NCI-H1105 (cell line): ENCODE measurements around the gene KDELR1.

Experiments used
- DNase-seq: peaks from one replicate; lab custom pipeline; 2025; lab: John Stamatoyannopoulos, UW

The KDELR1 gene

DNA sequence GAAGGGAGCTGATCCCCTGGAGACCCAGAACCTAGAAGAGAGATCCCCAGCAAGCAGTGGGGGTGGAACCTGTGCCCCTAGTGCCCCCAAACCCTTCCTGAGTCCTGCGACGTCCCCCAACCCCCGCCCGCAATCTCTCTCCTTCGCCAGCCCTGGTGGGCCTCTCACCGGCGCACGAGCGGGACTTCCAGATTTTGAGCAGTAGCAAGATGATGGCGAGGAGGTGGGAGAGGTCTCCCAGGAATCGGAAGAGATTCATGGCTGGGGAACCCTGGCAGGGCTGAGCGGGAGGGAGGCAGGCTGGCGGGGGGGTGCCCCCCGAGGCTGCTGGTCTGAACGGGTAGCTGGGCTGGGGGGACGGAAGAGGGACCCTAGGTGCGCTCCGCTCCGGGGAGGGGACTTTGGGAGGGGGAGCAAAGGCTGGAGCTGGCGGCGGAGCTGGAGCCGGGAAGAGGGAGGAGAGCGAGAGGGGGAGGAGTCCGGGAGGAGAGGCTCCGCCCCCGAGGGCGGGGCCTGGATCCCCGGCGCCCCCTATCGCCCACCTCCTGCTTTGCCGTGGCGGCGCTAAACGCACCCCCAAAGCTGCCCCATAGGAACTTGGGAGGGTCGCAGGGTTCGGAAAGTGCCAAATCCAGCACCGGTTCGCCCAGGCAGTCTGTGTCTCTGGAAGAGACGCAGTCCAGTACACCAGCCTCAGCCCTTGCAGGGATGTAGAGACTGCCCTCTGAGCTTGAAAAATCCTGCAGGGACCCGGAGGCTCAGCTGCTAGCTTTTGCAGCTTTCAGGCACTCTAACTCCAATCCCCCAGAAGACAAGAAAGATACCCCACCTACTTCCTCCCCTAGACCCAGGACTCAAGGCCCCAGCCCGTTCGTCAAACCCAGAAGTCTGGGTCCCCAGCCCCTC, at the start of gene KDELR1:
Gene KDELR1 (minus strand): TSS at position 452 of the 906 bp plus-strand sequence. CDS start 193 bp downstream, at position 259.
- DNase-seq, result peak; percentile 33

DNA sequence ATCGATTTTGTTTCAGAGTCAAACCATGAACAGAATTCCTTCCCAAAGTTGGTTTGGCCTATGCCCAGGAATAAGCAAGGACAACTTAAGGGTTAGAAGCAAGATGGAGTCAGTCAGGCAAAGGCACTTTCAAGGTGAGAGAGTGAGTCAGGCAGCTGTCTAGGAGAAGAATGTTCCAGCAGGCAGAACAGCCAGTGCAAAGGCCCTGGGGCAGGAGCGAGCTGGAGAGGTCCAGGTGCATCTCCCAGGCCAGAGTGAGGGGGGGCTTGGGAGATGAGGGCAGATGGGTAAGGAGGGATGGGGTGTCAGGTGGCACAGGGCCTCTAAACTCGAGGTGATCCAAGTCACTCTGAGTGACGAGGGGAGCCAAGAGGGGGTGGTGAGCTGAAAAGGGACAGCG, 45.2 kb upstream of the KDELR1 start:
- DNase-seq, result no peak

DNA sequence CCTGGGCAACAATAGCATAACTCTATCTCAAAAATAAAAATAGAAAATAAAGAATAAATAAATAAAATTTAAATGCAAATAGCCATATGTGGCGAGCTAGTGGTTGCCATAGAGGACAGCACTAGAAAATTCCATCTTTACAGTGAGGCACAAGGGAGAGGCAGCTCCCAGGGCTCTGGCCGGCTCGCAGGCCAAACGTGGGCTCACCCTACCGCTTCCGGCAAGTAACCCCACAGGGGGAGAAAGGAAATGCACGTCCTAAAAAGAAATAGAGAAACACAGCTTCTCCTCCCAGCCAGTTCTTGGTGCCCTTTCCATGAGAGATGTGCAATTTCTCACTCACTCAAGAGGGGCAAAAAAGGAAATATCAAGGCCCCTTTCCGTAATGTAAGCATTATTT, 42.0 kb upstream of the KDELR1 start:
- no peak for DNase-seq

DNA sequence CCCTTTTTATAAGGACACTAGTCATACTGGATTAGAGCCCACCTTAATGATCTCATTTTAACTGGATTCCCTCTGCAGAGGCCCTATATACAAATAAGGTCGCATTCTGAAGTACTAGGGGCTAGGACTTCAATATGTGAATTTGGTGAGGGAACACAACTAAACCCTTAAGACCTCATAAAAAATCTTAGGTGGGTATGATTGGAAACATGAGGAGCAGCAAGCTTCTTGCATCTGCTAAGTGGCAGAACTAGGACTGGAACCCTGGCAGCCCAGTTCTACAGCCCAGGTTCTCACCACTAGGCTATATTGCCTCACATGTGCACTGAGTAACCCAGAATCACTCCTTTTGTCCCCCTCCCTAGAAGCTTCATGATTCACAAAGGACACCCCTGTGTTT, 37.3 kb upstream of the KDELR1 start:
- no peak for DNase-seq

DNA sequence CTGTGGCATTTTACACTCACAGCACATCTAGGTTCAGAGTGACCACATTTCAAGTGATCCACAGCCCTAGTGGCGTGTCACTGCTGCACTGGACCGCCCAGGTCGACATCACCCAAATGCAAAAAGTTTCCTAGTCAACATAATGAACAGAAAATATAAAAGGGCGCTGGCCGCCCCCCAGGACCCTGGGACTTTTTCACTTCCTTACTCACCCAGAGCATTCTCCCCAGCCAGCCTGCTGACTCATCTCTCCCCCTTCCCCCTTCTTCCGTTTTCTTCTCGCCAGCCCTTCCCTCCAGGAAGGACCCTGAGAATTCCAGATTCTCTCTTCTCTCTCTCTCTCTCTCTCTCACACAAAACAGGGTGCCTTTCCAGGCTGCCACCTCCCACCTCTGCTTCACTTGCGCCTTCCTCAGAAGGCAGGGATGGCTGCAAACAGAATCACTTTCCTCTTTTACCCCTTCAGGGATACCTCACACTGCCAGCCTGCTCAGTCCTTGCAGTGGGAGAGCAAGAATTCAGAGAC, 33.4 kb upstream of the KDELR1 start:
- no peak for DNase-seq

DNA sequence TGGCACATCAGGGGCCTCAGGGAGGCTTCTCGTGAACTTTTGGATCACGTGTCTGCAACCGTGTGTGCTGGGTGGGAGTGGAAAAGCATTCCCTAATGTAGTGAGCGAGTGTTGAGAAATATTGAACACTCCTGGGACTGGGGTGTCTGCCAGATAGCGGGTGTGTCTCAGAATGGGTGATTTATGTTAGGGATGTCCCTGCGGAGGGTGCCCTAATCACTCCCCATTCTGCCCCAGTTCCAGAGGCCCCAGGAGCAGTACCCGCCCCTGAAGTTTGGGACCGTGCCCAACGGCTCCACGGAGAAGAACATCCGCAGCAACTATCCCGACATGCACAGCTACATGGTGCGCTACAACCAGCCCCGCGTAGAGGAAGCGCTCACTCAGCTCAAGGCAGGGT, 30.2 kb upstream of the KDELR1 start:
- DNase-seq, result no peak

DNA sequence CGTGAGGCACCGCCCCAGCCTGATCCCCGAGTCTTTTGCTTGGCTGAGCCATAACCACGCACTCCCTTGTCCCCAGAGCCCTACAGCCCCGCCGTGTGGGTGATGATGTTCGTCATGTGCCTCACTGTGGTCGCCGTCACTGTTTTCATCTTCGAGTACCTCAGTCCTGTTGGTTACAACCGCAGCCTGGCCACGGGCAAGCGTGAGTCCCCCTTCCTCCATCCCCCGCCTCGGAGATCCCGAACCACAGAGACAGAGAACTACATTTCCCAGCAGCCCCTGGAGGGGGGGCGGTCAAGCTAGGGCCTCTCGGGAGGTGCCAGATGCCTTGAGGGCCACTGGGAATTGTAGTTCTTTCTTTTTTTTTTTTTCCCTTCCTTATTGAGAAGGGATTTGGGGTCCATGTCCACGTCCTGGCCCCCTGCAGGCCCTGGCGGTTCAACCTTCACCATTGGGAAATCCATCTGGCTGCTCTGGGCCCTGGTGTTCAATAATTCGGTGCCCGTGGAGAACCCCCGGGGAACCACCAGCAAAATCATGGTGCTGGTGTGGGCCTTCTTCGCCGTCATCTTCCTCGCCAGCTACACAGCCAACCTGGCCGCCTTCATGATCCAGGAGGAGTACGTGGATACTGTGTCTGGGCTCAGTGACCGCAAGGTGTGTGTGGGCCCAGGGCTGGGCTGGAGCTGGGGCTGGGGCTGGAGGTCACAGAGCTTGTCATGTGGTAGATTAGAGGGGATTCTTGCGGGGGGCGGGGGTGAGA, 28.0 kb upstream of the KDELR1 start:
- DNase-seq, result no peak

DNA sequence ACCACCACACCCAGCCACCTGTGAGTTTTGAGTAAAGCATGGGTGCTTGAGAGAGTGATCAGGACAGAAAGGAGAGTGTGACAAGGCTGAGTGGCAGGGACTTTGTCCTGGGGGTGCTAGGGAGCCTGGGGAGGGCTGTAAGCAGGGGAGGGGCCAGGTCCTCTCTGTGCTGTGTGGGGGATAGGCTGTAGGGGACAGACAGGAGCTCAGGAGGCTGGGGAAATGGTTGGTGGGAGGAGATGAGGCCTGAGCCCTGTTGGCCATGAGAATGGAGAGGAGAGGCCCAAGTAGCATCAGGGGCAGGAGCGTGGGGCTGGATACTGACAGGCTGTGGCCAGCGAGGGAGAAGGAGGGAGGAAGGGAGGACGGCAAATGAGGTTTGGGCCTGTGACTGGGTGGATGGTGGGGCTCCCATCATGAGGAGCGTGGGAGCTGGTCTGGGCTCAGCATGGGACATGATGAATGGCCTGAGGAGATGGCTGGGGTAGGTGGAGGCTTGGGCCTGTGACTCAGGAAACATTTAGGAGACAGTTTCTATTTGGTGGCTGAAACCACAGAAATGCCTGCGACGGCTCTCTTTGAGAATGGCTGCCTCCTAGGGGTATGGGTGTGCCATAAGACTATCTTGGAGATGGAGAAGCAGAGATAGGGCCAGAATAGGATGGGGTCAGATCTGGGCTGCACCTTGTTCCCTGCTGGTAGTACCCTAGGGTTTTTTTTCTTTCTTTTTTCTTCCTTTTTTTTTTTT, 27.1 kb upstream of the KDELR1 start:
- DNase-seq, result no peak

DNA sequence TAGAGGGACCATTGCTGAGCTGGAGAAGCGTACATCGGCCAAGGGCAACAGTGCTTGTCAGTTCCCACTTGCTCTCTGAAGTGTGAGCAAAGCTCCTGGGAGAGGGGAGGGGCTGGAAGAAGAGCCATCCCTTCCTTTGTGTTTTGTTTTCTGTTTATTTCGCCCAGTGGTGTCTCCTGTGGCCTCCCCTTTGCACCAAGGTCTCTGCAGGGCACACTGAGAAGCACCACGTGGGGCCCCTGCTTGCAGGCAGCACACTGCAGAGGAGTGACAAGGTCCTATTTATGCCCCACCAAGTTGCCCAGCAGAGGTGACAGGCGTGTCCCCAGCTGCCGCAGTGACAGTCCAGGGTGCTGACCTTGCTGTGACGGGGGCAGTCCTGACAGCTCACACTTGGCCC, 26.1 kb upstream of the KDELR1 start:
- no peak for DNase-seq

DNA sequence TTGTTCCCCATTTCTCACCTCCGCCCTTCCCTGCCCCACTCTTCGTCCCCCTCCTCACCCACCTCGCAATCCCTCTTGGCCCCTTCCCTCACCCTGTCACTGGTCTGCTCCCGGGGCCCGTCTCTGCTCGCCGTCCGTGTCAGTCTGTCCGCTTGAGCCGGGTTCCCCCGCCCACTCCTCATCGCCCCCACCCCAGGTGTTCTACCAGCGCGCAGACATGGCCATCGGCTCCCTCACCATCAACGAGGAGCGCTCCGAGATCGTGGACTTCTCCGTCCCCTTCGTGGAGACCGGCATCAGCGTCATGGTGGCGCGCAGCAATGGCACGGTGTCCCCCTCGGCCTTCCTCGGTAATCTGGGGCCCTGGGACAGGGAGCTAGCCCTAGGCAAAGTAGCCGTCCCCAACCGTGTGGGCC, 24.5 kb upstream of the KDELR1 start:
- no peak for DNase-seq

DNA sequence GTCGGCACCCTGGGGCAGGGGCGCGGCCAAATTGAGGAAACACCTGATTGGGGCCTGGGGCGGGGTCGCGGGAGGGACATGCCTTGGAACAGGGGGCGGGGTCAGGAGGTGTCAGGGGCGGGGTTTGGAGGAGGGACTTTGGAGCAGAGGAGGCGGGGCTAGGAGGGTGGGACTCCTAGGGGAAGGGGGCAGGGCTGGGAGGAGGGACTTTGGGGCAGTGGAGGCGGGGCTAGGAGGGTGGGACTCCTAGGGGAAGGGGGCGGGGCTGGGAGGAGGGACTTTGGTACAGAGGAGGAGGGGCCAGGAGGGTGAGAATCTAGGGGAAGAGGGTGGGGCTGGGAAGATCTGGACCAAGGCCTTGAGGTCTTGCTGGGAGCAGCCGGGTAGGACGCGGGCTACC, 24.0 kb upstream of the KDELR1 start:
- DNase-seq, result no peak

DNA sequence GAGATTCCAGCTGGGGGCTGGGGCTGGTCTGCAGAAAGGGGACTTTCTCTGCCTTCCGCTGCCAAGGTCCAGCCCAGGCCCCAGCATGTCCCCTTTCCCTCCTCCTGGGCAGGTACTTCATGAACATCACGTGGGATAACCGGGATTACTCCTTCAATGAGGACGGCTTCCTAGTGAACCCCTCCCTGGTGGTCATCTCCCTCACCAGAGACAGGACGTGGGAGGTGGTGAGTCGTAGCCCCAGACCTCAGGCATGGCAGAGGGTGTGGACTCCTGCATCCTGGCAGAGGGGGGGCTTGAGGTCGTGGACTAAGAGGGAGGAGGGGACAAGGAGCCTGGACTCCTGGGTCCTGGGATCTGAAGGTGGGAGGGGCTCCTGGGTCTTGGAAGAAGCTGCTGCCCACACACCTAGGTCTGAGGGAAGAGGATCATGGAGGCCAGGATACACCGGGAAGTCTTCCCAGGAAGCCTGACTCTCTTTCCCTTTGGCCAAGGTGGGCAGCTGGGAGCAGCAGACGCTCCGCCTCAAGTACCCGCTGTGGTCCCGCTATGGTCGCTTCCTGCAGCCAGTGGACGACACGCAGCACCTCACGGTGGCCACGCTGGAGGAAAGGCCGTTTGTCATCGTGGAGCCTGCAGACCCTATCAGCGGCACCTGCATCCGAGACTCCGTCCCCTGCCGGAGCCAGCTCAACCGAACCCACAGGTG, 22.7 kb upstream of the KDELR1 start:
- no peak for DNase-seq

DNA sequence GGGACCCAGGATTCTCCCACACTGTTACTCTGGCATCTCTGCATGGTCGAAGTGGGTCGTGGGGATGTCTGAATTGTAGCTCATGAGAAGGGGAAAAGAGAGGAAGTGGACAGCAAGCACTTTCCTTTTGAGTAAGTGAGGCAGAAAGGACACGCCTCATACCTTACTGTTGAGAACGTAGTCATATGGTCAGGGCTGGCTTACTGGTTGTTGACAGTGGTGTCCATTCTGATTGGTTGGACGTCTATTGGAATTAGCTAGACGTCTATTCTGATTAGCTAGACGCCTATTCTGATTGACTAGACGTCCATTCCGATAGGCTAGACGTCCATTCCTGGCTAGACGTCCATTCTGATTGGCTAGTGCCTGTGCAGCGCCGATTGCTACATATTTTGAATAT, 14.5 kb upstream of the KDELR1 start:
- DNase-seq, result no peak

DNA sequence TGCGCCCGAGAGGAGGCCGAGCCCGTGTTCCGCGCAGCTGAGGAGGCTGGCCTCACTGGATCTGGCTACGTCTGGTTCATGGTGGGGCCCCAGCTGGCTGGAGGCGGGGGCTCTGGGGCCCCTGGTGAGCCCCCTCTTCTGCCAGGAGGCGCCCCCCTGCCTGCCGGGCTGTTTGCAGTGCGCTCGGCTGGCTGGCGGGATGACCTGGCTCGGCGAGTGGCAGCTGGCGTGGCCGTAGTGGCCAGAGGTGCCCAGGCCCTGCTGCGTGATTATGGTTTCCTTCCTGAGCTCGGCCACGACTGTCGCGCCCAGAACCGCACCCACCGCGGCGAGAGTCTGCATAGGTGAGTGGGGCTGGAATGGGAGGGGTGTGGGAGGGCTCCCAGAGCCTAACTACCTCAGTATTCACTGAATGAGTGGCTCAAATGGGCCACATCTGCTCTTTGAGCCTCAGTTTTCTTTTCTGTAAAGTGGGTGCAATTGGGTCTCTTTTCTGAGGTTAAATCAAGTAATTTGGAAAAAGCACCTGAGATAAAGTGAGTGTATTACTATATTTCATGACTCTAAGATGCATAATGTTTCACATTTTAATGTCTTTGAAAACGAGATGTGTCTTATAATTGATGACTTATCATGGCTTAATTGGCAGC, 13.8 kb upstream of the KDELR1 start:
- no peak for DNase-seq

DNA sequence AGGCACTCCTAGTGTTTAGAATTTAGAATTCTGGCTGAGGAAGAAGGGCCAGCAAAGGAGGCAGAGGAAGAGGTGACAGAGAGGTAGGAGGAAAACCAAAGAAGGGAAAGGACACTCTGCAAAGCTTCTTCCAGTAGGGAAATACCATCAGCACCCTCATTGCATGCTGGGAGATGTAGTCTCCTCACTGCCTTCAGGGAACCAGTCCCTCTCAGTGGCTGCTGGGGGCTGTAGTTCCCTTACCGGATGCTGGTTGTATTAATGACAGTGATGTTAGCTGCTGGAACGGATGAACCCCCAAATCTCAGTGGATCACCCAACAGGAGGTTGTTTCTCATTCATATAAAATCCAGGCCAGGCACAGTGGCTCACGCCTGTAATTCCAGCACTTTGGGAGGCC, 12.3 kb upstream of the KDELR1 start:
- no peak for DNase-seq

DNA sequence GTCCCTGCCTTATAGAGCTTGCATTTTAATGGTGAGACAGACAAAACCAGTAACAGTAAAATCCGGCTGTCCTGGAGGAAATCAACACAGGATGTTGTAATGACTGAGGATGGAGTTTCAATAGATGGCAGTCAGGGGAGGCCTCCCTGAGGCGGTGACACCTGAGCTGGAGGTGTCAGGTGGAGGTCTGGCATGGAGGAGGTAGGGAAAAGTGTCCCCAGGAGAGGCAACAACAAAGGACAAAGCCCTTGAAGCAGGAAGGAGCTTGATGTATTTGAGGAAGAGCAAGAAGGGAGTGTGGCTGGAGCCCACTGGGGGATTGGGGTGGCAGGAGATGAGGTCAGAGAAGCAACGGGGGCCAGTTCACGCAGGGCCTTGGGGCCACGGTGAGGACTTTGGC, 9.9 kb upstream of the KDELR1 start:
- DNase-seq, result no peak

DNA sequence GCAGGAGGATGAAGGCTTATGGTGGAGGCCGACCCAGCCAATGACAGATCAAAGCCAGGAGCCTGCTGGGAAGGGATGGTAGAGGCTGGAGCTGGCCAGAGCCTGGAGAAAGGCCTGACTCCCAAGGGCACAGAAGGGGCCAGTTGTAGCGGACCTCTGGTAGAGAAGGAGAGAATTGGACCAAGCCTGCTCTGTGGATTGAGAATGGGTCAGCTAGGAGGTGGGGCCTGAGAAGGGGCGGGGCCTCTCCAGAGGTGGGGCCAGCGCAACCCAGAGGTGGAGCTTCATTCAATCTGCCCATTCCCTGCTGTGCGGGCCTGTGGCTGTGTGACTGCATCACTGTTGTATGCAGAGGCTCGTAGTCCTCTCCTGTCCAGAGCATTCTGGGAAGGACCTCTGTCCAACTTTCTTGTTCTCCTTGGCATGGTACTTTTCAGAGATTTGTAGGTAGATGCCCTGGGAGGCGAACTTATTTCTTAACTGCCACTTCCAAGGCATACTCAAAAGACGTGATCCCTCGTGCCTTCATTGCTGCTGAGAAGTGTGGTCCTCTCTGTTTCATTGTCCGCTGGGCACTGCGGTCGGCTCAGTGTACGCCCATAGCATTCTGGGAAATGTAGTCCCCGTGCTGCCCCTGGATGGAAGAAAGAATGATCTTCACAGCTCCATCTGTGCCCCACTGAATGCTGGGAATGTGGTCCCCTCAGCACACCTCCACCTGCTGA, 8.8 kb upstream of the KDELR1 start:
- no peak for DNase-seq

DNA sequence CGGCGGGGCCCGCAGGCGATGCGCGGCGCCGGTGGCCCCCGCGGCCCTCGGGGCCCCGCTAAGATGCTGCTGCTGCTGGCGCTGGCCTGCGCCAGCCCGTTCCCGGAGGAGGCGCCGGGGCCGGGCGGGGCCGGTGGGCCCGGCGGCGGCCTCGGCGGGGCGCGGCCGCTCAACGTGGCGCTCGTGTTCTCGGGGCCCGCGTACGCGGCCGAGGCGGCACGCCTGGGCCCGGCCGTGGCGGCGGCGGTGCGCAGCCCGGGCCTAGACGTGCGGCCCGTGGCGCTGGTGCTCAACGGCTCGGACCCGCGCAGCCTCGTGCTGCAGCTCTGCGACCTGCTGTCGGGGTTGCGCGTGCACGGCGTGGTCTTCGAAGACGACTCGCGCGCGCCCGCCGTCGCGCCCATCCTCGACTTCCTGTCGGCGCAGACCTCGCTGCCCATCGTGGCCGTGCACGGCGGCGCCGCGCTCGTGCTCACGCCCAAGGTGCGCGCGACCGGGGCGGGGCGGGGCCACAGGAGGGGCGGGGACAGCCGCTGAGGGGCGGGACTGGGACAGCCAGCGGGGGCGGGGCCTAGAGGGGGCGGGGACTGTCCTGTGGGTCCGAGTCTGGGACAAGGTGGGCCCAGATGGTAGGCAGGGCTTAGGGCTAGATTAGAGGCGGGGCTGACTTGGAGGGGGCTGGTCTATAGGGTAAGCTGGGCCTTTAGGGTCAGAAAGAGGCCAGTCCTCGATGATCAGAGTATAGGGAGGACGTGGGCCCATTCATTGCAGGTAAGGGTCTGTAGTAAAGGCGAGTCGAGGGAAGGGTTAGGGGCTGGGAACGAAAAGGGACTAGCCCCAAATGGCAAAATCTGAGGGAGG, 7.3 kb upstream of the KDELR1 start:
- peak; percentile 86 for DNase-seq

DNA sequence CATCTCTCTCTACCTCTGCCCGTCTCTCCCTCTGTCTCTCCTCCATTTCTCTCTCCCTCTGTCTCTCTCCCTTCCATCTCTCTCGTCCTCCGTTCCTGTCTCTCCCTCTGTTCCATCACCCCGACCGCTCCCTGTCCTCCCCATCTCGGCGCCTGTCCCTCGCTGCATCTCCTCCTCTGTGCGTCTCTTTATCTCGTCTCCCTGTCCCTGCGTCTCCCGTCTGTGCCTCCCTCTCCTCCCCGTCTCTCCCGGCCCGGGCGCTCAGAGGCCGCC, 6.7 kb upstream of the KDELR1 start:
- no peak for DNase-seq
